NCI-H774 (cell line): ENCODE results near the gene ZNF780B.
"Not testable (repeated sequence)": the region's sequence is repeated elsewhere in the genome, so short reads cannot be mapped to it uniquely, and the experiment has no call there.

Source experiments
- DNase-seq: peaks from one replicate; lab custom pipeline; 2025; lab: John Stamatoyannopoulos, UW

The ZNF780B gene

DNA sequence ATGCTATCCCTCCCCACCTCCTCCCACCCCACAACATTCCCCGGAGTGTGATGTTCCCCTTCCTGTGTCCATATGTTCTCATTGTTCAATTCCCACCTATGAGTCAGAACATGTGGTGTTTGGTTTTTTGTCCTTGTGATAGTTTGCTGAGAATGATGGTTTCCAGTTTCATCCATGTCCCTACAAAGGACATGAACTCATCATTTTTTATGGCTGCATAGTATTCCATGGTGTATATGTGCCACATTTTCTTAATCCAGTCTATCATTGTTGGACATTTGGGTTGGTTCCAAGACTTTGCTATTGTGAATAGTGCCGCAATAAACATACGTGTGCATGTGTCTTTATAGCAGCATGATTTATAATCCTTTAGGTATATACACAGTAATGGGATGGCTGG, 18.0 kb downstream of the ZNF780B start:
- DNase-seq = not testable (repeated sequence)

DNA sequence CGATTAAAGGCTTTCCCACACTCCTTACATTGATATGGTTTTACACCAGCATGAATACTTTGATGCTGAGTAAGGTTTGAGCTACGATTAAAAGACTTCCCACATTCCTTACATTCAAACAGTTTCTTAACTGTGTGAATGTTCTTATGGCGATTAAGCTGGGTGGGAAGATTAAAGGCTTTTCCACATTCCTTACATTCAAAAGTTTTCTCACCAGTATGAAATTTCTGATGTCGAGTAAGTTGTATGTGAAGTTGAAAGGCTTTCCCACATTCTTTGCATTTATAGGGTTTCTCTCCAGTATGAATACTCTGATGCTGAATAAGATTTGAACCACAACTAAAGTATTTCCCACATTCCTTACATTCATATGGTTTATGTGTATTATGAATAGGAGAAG, 20.0 kb downstream of the ZNF780B start:
- DNase-seq = no peak

DNA sequence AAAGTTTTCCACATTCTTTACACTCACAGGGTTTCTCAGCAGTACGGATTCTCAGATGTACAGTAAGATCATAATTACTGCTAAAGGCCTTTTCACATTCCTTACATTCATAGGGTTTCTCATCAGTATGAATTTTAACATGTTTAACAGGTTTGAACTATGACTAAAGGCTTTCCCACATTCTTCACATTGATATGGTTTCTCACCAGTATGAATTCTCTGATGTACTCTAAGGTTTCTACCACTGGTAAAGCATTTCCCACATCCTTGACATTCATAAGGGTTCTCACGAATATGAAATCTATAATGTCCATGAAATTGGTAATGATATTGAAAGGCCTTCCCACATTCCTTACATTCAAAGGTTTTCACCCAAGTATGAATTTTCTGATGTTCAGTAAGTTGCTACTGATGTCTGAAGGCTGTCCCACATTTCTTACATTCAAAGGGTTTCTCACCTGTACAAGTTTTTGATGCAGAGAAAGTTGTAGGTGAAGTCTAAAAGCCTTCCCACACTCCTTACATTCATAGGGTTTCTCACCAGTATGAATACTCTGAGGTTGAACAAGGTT, 22.0 kb downstream of the ZNF780B start:
- no peak for DNase-seq

- DNase-seq = no peak
These were observed 29.4 kb downstream of the ZNF780B start for GRCh38 chr19:40026597-40026970.

DNA sequence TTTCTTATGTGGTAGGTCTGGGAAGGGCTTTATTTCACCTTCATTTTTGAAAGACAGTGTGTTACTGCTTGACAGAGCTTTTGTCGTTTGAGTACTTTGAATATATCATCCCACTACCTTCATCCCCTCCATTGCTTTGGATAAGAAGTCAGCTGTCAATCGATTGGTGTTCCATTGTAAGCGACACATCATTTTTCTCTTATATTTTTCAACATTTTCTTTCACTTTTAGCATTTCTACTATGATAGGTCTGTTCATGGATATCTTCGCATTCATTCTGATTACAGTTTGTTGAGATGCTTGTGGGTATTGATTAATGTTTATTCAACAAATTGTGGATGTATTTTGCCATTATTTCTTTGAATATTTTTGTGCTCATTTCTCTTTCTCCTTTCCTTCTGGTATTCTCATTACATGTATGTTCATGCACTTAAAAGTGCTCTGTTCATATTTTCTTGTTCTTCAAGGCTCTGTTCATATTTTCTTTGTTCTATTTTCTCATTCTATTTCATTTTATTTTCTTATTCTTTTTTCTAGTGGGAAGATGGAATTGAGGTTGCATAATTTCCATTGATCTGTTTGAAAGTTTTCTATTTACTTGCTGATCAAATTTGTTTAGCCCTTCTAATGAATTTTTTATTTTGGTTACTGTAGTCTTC, 30.0 kb downstream of the ZNF780B start:
- no peak for DNase-seq

DNA sequence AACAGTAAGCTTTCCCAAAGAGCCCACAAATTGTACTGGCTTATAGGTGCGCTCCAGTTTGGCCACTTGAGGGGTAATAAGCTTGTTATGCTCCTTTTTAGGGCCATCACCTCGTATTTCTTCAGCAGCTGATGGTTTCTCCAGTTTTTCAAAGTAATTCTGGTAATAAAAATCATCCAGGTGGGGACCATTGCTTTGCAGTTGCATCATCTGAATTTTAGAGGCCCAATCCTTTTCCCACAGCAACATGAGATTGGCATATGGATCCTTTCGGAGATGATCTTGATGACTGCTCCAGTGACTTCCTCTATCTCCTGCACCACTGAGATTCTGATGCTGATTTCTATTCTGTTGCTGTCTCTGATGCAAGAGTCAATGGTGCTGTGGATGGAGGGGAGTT, 32.1 kb downstream of the ZNF780B start:
- DNase-seq = no peak

GRCh38 chr19:40013991-40014390, 42.0 kb downstream of the ZNF780B start:
- DNase-seq = no peak

- no peak for DNase-seq
These were observed 46.4 kb downstream of the ZNF780B start for GRCh38 chr19:40009674-40010073.

DNA sequence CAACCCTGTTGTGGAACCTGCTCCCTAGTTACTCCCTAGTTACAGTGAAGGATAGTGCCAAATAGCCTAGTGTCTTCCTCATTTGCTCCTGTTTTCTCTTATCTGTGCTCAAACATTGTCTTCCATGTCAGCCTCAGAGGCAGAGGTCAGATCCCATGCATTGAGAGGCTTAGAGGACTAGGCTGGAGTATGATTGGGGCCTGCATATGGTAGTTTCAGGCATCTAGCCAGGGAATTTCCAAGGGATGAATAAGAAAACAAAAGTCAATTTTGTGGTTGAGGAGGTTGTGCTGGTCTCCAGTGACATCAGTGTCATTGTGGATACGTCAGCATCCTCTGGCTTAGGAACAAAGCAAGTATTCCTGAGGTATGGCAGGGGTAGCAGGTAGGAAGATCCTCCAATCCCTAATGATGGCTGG, 49.7 kb downstream of the ZNF780B start:
- DNase-seq = no peak

DNA sequence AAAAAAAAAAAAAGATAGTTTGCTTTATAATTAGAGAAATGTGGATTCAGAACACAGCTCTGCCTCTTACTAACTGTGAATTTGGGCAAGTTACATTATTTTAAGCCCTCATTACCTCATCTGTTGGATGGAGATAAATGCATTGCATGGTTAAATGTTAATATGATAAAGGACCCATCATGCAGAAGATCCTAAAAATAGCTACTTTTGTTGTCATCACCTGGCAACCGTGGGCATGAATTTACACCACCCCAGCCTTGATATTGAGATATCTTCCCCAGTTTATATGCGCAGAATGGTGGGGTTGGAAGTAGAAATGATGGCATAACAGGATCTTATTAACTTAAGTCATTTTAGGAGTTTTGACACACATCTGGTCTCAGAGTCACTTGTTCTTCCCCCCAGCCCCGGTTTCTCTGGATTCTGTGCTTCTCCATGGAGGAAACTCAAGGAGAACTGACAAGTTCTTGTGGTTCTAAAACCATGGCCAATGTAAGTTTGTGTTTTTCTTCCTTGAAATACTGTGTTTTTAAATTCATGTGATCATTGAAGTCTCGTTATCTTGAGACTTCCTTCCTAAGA, 50.2 kb downstream of the ZNF780B start:
- DNase-seq = no peak

DNA sequence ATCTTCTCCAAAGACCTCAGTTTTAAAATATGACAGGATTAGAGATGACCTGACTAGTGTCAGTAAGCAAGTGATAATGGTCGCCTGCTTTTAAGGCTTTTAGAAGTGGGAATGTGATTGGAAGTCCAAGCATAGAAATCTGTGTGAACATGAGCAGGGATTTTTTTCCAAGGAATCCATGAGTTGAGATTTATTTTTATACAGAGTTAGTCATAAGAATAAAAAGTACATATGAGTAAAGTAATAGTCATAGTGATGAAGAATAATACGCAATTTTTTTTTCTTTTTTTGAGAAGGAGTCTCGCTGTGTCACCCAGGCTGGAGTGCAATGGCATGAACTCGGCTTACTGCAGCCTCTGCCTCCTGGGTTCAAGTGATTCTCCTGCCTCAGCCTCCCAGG, 57.5 kb downstream of the ZNF780B start:
- no peak for DNase-seq

- DNase-seq = no peak
These were observed 58.3 kb downstream of the ZNF780B start for GRCh38 chr19:39997638-39998216.

DNA sequence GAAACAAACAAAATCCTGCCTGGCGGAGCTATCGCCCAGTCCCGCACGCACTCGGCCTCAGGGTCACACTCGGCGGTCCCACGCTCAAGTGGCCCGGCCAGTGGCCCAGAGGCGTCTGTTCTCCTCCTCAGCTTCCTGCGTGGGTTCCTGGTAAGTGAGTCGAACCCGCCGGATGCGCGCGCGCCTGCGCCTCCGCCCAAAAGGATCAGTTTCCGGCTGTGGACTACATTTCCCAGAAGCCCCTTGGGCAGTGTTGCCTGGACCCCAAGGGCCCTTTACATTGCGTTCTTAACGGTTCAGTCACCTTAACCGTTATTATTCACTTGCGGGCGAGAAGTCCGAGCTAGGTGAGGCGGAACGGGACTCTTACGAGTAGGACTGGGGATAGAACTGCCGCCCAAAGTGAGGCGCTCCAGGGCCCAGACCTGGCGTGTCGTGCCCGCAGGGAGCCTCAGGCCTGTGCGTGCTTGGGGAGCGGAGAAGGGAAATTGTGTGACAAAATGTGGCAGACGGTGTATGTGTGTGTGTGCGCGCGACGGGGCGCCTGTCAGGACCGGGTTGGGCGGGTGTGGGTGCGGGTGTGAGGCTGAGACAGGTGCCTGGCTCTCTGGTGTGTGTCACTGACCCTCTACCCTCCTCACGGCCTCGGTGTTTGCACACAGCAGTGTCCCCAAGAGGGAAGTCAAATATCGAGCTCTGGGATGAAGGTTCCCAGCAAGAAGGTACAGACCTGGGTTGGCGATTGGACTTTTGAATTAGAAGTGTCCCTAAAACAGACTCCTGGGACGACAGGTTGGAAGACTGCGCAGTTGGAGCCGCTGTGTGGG, 59.0 kb downstream of the ZNF780B start, which contains the start of gene ZNF546:
Gene ZNF546 (plus strand): TSS at position 250 of the 827 bp plus-strand sequence. CDS start 1,267 bp downstream, outside the sequence.
- DNase-seq = peak; percentile 71

GRCh38 chr19:39996218-39996810, 59.7 kb downstream of the ZNF780B start:
- peak; percentile 44 for DNase-seq

- no peak for DNase-seq
These were observed 60.2 kb downstream of the ZNF780B start for GRCh38 chr19:39995794-39996193.

GRCh38 chr19:39994361-39994760, 61.7 kb downstream of the ZNF780B start:
- no peak for DNase-seq

GRCh38 chr19:39993605-39994004, 62.4 kb downstream of the ZNF780B start:
- DNase-seq = no peak

- DNase-seq = no peak
These were observed 68.4 kb downstream of the ZNF780B start for GRCh38 chr19:39987596-39987995.

- no peak for DNase-seq
These were observed 68.9 kb downstream of the ZNF780B start for GRCh38 chr19:39987167-39987566.

DNA sequence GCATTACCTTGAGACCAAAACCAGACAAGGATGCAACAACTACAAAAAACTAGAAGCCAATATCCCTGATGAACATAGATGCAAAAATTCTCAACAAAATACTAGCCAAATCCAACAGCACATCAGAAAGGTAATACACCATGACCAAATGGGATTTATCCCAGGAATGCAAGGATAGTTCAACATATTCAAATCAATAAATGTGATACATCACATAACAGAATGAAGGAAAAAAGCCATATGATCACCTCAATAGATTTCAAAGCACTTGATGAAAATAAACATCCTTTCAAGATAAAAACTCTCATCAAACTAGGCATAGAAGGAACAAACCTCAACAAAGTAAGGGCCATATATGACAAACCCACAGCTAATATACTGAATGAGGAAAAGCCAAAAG, 69.4 kb downstream of the ZNF780B start:
- DNase-seq = no peak

GRCh38 chr19:39983695-39984300, 72.2 kb downstream of the ZNF780B start:
- DNase-seq = no peak

DNA sequence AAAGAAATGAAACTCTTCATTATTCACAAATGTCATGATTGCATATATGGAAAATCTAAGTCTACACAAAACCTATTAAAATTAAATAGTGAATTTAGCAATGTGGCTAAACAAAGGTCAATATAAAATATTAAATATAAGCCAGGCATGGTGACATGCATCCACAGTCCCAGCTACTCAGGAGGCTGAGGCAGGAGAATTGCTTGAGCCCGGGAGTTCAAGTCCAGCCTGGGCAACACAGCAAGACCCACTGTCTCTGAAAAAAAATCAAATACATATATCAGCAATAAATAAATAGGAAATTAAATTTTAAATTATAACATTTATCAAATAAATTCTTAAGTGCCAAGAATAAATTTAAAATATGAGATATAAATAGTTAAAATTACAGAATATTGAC, 73.1 kb downstream of the ZNF780B start:
- no peak for DNase-seq
